ENCODE data around the gene MAVS. TPM values are rescaled to one million over a fixed set of nuclear protein-coding genes. Genes with fewer than 3 reads are reported as not detected.

Gene MAVS
- total RNA-seq, 1 donor from 2014 or later: 35.2 TPM

- H3K4me3 ChIP-seq: no peak overlapping the region
- no peaks in the 10 kb centered on the region for H3K4me1 ChIP-seq
- H3K36me3 ChIP-seq: peaks cover 79 to 89% of the 10 kb centered on the region in 2 donors
- no peak for DNase-seq (ENCODE audit: low spot score in 2 of 2)
- no peak overlapping the region for H3K27ac ChIP-seq
- no peaks in the 10 kb centered on the region for H3K27me3 ChIP-seq
- TF ChIP-seq, protein P1, sequence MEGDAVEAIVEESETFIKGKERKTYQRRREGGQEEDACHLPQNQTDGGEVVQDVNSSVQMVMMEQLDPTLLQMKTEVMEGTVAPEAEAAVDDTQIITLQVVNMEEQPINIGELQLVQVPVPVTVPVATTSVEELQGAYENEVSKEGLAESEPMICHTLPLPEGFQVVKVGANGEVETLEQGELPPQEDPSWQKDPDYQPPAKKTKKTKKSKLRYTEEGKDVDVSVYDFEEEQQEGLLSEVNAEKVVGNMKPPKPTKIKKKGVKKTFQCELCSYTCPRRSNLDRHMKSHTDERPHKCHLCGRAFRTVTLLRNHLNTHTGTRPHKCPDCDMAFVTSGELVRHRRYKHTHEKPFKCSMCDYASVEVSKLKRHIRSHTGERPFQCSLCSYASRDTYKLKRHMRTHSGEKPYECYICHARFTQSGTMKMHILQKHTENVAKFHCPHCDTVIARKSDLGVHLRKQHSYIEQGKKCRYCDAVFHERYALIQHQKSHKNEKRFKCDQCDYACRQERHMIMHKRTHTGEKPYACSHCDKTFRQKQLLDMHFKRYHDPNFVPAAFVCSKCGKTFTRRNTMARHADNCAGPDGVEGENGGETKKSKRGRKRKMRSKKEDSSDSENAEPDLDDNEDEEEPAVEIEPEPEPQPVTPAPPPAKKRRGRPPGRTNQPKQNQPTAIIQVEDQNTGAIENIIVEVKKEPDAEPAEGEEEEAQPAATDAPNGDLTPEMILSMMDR (IDR thresholded peaks at IDR 0.05): no peak
- H3K9me3 ChIP-seq: no peaks in the 10 kb centered on the region
- intact Hi-C loops (cut with DNase I): no loop called here
Measured at GRCh38 chr20:3858689-3859088, 12.1 kb downstream of the MAVS start.

DNA sequence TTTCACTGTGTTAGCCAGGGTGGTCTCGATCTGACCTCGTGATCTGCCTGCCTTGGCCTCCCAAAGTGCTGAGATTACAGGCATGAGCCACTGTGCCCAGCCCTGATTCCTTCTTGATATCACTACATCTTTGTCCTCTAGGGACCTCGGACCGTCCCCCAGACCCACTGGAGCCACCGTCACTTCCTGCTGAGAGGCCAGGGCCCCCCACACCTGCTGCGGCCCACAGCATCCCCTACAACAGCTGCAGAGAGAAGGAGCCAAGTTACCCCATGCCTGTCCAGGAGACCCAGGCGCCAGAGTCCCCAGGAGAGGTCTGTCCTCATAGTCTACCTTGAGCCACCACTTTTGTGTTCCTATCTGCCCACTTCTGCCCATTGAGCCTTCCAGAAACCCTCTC lies 14.6 kb downstream of the MAVS start:
- TF ChIP-seq, protein P1 (IDR thresholded peaks at IDR 0.05): no peak

DNA sequence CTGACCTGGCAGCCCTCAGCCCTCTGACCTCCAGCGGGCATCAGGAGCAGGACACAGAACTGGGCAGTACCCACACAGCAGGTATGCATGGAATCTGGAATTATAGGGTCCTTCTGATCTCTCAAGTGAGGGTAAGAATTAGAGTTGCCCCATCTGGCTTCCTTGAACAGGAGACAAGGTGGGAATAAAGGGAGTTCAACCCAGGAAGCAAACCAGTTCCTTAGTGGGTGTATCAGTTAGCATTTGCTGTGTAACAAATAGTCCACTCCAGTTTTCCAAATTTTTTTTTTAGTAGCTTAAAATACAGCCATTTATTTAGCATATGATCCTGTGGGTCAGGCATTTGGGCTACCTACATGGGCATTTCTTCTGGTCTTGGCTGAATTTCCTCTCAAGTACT lies 15.7 kb downstream of the MAVS start:
- no peak for DNase-seq (ENCODE audit: low spot score in 2 of 2)
- H3K27me3 ChIP-seq: no peaks in the 10 kb centered on the region
- H3K36me3 ChIP-seq: peaks cover 89 to 97% of the 10 kb centered on the region in 2 donors
- intact Hi-C loops (cut with DNase I): no loop called here
- H3K4me1 ChIP-seq: no peaks in the 10 kb centered on the region
- H3K27ac ChIP-seq: no peak overlapping the region
- TF ChIP-seq, protein P1 (IDR thresholded peaks at IDR 0.05): no peak
- no peaks in the 10 kb centered on the region for H3K9me3 ChIP-seq
- no peak overlapping the region for H3K4me3 ChIP-seq

More for the DNA sequence above, 14.6 kb downstream of the MAVS start:
- Histone ChIP-seq H3K36me3 (peaks cover 90 to 99% of the 10 kb centered on the region in 2 donors), H3K27me3 (no peaks in the 10 kb centered on the region), H3K4me3 (no peak overlapping the region), H3K4me1 (no peaks in the 10 kb centered on the region), H3K27ac (no peak overlapping the region), H3K9me3 (no peaks in the 10 kb centered on the region)
- no peak for DNase-seq (ENCODE audit: low spot score in 2 of 2)
- intact Hi-C loops (cut with DNase I): no loop called here

DNA sequence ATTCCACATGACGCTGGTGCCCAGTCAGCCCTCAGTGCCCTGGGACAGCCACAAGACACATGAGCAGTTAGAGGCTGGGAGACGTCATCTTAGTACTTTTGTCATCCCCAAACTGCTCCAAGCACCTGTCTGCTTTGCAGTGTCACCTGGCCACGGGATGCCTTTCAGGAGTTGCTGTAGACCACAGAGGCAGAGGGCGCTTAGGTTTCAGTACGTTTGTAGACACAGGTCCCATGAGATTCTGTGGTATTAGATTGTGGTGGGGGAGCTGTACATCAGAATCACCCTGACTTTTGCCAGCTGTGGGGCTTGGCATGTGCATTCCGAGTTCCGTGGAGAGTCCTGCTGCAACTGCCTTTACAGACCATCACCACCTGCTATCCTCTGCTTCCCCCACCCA lies 16.7 kb downstream of the MAVS start:
- Histone ChIP-seq H3K27me3 (no peaks in the 10 kb centered on the region), H3K27ac (no peak overlapping the region), H3K36me3 (peaks cover 80 to 94% of the 10 kb centered on the region in 2 donors), H3K4me1 (no peaks in the 10 kb centered on the region), H3K4me3 (no peak overlapping the region), H3K9me3 (no peaks in the 10 kb centered on the region)
- DNase-seq (ENCODE audit: low spot score in 2 of 2): no peak
- TF ChIP-seq, protein P1 (IDR thresholded peaks at IDR 0.05): no peak
- intact Hi-C loops (cut with DNase I): no loop called here

- H3K9me3 ChIP-seq: no peaks in the 10 kb centered on the region
- TF ChIP-seq, protein P1 (IDR thresholded peaks at IDR 0.05): no peak
- H3K4me3 ChIP-seq: no peak overlapping the region
- no peak for DNase-seq (ENCODE audit: low spot score in 2 of 2)
- H3K27ac ChIP-seq: no peak overlapping the region
- intact Hi-C loops (cut with DNase I): no loop called here
- H3K27me3 ChIP-seq: no peaks in the 10 kb centered on the region
- no peaks in the 10 kb centered on the region for H3K4me1 ChIP-seq
- peaks cover 78 to 85% of the 10 kb centered on the region in 2 donors for H3K36me3 ChIP-seq
Measured at GRCh38 chr20:3864518-3864917, 17.9 kb downstream of the MAVS start.
